AG09319 (cell line): Measurements from ENCODE around the gene DBNL.
A peak's percentile ranks its signal among the peaks of the same experiment; 100 is the strongest.

Source experiments
- DNase-seq: peaks from one replicate; pipeline ENCODE4 v3.0.0-alpha.2; 2010; ENCODE audit warnings: low read depth; ENCODE audit errors: extremely low read depth
- TF ChIP-seq, protein P1 (sequence below): IDR thresholded peaks from 2 replicates; pipeline ENCODE4 v1.5.1; 2011; ENCODE audit warnings: low read depth, mild to moderate bottlenecking, inconsistent platforms, low read length, moderate library complexity

Gene DBNL

DNA sequence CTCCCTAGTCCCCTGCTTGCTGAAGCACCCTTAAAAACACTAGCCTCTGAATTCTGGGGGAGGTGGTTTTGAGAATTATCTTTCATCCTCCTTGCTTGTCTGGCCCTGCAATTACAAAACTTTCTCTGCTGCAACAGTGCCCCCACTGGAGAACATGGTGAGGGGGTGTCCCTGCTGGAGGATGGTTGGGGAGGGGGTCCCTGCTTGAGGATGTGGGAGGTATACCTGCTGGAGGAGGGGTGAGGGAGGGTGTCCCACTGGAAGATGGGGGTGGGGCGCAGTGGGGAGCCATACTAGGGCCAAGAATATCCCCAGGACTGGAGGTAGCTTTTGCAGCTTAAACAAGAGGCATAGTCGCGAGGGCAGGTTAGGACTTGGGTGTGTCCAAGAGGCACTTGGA, 41.0 kb downstream of the DBNL start:
- TF ChIP-seq, protein P1, sequence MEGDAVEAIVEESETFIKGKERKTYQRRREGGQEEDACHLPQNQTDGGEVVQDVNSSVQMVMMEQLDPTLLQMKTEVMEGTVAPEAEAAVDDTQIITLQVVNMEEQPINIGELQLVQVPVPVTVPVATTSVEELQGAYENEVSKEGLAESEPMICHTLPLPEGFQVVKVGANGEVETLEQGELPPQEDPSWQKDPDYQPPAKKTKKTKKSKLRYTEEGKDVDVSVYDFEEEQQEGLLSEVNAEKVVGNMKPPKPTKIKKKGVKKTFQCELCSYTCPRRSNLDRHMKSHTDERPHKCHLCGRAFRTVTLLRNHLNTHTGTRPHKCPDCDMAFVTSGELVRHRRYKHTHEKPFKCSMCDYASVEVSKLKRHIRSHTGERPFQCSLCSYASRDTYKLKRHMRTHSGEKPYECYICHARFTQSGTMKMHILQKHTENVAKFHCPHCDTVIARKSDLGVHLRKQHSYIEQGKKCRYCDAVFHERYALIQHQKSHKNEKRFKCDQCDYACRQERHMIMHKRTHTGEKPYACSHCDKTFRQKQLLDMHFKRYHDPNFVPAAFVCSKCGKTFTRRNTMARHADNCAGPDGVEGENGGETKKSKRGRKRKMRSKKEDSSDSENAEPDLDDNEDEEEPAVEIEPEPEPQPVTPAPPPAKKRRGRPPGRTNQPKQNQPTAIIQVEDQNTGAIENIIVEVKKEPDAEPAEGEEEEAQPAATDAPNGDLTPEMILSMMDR = peak; percentile 5; the same call in 1 of the 2 replicates
- no peak for DNase-seq

DNA sequence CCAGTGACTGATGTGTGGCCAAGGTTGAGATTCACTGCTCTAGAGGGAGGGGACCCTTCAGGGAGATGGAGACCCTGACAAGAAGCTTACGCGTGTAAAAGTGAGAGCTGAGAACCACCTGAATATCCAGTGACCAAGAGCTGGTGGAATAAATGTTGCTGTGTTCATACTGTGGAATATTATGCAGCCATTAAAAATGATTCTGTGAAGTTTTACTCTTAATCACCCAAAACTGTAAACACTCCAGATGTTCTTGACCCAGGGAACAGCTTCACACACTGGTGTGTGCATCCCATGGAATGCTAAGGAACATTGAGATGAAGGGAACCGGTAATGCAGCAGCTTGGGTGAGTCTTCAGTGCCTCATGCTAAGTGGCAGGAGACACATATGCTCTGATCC, 42.1 kb downstream of the DBNL start:
- no peak for DNase-seq
- TF ChIP-seq, protein P1 = no peak

DNA sequence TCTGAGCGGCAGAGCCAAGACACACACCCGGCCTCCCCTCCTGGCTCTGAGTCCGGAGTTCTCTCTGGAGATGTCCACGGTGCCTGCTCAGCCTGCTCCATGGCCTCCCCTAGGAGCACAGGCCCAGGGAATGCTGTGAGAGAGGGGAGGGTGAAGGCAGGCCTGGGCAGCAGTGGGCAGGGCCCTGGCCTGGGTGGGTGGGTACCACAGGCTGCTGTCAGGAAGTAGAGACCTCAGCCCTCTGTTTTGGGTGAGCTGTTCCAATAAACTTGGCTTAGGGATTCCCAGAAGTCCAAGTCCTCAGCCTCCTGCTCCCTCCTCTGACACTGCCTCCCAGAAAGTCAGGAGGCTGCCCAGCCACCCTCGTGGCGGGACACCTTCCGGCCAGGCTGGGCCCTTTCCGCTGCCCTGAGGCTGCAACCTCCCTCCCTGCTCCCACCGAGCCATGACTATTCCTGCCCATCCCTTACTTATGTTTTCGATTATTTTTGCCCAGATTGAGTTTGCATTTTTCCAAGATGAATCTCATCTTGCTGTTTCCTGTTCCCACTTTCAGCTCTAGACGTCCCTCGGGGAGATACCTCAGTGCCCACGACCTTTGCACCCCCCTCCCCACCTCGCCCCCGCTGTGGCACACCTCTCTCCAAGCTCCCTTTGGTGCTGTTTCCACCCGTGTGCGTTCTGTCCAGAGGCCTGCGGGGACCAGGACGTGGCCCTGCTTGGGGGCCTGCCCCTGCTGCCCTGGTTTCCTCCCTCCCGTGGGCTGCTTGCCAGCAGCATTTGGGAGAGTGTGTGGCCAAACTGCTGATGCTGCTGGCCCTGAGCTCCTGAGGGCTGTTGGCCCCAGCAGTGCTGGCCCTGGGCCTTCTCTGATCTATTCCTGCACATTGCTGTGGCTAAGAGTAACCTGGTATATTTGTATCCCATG, 43.7 kb downstream of the DBNL start:
- peak; percentile 92 for DNase-seq
- TF ChIP-seq, protein P1 = no peak

DNA sequence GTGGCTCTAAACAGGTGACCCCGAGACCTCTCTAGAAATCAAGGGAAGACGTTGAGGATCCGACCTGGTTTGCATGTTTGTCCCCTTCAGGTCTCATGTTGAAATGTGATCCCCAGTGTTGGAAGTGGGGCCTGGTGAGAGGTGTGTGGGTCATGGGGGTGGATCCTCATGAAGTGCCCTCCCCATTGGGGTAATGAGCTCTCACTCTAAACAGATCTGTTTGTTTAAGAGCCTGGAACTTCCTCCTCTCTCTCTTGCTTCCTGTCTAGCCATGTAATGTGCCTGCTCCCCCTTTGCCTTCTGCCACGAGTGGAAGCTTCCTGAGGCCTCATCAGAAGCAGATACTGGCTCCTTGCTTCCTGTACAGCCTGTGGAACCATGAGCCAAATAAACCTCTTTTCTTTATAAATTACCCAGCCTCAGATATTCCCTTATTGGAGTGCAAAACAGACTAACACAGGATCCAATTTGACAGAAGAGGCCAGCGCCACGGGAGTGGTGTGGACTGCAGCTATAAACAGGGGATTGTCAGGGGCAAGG, 48.7 kb downstream of the DBNL start:
- TF ChIP-seq, protein P1 = no peak
- DNase-seq = no peak

DNA sequence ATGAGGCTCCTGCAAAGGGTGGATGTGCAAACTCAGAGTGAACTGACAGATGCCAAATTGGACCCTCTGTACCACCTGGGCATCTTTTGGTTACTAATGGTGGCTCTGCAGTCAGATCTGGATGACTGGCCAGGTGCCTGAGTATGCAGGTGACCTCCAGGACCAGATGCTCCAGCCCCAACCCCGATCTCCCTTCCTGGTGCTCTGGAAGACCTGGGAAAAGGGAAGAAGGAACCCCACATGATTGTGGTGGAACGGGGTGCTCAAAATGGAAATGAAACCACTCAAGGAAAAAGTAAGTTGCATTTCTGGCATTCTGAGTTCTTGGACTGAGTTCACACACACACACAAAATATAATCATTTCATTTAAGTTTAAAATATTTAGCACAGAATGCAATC, 49.9 kb downstream of the DBNL start:
- DNase-seq = no peak
- TF ChIP-seq, protein P1 = no peak

DNA sequence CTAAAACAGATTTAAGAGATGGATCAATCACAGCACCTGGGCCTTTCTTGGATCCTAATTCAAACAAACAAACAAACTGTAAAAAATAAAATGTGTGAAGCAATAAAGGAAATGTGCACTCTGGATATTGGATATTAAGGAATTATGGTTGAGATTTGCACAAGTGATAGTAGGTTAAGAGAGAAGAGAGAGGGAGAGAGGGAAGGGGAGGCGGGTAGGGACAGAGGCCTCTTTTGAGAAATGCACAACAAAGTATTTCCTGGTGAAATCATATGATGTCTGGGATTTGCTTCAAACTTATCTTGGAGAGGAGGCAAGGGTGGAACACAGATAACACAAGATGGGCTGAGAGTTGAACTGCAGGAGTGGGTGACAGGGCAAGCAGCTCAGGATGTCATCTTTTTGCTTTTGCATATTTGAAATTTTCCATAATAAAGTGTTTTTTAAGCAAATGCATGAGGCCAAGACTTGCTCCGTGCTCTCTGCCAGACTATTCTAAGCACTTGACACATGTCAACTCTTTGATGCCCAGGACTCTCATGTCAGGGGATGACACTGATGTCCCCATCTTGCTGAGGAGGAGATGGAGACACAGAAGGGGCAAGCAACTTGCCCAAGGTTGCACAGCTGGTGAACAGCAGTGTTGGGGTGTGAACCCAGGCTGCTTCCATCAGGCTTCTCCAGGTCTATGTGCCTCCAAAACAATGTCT, 50.5 kb downstream of the DBNL start:
- no peak for DNase-seq
- TF ChIP-seq, protein P1 = no peak

DNA sequence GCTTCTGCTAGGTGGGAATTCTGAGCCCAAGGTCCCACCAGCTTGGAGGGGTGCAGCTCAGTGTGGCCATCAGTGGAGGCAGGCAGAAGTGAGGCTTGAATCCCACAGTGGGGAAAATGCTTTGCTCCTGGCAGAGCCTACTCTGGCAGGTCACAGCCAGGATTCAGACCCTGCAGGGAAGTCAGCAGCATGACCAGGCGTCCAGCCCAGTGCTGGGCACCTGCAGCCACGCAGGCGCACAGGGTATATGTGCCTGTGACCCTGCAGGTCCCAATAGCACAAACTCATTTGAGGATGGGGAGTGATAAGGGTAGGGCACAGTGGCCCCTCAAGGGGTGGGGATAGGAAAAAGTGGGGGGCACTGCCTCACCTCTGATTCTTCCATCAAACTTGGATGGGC, 51.3 kb downstream of the DBNL start:
- DNase-seq = no peak
- TF ChIP-seq, protein P1 = no peak
